GM12865 (cell line): ENCODE data around the gene AK2.

Source experiments
- DNase-seq: peaks from one replicate; pipeline ENCODE4 v3.0.0; 2010; ENCODE audit warnings: low read depth
- H3K4me3 ChIP-seq: 2 replicates; pipeline ENCODE4 v1.5.1; 2011; ENCODE audit warnings: mild to moderate bottlenecking, low read depth, low read length, control low read depth
- TF ChIP-seq, protein P1 (sequence below): IDR thresholded peaks from 2 replicates; pipeline ENCODE4 v1.5.1; 2011; ENCODE audit warnings: low read length, control low read depth, low read depth, inconsistent platforms; ENCODE audit not compliant: insufficient read depth; ENCODE audit errors: missing control alignments

The AK2 gene

DNA sequence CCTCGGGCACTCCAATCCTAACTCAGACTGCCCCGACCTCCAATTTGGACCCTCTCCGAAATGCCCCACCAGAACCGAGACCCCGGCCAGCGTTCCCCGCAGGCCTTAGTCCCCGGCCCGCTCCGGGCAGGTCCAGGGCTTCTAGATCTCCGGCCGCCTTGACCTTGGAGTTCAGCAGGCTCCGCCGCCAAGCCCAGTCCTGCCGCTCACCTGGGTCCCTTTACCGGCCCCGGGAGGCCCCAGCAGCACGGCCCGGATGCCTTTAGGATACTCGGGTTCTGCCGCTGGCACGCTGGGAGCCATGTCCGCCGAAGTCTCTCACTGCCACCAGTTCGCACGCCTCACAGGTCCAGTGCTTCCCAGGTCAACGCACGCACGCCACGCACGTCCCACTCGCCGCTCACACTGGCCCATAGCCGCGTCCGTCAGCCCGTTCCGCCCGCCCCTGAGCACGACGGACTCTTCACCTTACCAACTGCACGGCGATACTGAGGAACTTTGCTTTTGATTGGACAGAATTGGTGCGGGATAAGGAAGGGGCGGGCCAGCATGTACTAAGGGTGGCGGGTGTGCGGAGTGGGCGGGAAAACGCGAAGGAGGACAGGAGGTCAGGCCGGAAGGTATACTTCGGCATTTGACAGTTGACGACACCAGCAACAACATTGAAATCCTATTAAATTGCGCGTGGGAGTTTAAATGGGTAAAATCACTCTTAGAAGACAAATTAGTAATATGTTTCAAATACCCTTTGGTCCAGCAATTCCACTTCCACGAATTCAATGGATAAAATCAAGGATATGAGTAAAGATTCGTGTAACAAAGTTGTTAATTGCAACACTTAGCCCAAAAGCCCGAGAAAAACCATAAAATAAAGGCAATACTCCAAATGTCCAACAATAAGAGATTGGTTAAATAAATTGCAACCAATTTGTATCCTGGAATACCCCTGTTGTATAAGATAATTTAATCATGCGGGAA lies at the start of gene AK2:
TSS of gene AK2 (minus strand) at position 358 of the 978 bp plus-strand sequence. CDS start at position 303, 55 bp downstream.
- peak within 1 kb of the TSS; percentile 91 for H3K4me3 ChIP-seq
- DNase-seq, result peak; percentile 99
- TF ChIP-seq, protein P1, sequence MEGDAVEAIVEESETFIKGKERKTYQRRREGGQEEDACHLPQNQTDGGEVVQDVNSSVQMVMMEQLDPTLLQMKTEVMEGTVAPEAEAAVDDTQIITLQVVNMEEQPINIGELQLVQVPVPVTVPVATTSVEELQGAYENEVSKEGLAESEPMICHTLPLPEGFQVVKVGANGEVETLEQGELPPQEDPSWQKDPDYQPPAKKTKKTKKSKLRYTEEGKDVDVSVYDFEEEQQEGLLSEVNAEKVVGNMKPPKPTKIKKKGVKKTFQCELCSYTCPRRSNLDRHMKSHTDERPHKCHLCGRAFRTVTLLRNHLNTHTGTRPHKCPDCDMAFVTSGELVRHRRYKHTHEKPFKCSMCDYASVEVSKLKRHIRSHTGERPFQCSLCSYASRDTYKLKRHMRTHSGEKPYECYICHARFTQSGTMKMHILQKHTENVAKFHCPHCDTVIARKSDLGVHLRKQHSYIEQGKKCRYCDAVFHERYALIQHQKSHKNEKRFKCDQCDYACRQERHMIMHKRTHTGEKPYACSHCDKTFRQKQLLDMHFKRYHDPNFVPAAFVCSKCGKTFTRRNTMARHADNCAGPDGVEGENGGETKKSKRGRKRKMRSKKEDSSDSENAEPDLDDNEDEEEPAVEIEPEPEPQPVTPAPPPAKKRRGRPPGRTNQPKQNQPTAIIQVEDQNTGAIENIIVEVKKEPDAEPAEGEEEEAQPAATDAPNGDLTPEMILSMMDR, result no peak

DNA sequence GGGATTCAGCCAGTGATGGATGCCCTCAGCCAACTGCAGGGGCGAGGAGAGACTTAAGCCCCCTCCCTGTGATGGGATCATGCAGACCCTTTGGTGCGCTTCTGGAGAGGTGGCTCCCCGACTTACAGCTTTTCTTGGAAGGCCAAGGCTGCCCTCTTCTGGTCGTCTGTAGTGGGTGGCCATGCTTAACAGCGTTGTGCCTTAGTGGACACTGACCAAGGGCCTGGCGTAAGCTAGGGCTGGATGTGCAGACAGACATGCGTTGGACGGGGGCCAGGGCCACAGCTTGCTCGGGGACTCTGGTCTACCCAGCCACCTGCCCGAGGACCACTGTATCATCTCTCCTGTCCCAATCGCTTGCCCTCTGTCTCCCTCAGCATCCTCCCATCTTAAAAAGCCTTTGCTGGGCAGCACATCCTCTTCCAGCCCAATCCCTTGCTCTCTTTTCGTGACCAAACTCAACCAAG lies 49.7 kb upstream of the AK2 start:
- DNase-seq, result peak; percentile 76
- TF ChIP-seq, protein P1, result peak; percentile 74
- H3K4me3 ChIP-seq, result no peak overlapping the region

DNA sequence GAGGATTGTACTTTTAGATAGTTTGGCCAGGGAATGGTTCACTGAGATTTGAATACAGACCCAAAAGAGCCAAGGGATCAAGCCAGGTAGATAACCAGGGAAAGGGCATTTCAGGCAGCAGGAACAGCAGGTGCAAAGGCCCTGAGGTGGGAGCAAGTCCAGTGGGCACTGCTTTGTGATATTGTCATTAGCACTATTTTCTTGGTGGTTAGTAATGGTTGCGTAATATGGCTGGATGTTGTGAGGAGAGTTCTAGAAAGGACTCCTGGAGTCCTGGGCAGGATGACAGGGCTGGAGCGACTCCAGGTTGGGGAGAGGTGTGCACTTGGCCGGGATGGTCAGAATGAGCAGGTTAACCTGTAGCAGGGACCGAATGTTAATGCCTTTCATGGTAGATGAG lies 48.6 kb upstream of the AK2 start:
- DNase-seq, result no peak
- H3K4me3 ChIP-seq, result no peak overlapping the region
- TF ChIP-seq, protein P1, result no peak

DNA sequence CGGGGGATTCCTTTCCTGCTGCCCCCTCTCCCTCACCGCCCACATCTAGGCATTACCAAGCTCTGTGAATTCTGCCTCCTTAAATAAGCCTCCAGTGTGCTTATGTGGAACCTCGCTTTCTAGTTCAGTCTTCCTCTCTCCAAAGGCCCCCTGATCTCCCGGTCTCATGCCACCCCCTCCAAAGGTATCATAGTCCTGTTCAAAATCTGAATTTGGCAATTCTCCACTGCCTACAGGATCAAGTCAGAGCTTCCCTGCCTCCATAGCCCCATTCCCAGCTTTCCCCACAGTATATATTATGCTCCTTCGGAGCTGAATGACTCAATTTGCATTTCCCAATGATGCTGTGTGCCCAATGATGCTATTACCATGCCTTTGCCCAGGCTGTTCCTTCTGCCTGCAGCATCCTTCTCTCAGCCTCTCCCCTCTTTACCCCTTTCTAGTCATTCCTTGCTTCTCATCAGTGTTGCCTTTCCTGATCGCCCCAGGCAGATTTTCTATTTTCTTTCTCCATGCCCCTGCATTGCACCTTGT lies 46.0 kb upstream of the AK2 start:
- DNase-seq, result no peak
- TF ChIP-seq, protein P1, result no peak
- no peak overlapping the region for H3K4me3 ChIP-seq

DNA sequence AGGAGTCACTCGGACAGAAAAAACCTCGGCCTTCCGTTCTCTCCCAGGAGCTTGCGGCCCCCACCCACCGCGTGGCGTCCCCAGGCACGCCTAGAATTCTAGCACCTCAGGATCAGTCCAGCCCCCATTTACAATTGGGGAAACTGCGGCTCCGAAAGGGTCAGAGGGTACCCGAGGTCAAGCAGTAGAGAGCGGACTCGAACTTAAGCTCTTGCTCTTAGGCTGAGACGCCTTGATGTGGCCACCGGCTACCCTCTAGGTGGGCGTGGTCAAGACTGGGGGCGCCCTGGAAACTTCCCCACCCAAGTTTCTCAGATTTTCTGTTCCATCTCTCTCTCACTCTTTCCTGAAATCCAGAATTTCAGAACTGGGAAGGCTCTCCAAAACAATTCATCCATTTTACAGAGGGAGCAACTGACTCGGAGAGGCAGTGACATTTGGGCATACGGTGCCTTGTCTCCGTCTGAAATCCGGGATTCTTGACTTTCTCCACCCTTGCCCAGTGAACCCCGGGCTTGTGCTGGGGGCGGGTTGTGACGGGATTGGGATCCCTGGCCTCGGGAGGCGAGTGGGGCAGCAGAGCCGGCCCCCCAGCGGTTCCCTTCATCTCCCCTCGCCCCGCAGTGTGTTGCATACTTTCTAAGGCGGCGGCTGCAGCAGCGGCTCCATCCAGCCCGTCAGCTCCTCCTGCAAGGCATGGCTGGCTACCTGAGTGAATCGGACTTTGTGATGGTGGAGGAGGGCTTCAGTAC lies 45.0 kb upstream of the AK2 start:
- DNase-seq, result no peak
- TF ChIP-seq, protein P1, result no peak
- H3K4me3 ChIP-seq, result peak overlapping the region; percentile 61

DNA sequence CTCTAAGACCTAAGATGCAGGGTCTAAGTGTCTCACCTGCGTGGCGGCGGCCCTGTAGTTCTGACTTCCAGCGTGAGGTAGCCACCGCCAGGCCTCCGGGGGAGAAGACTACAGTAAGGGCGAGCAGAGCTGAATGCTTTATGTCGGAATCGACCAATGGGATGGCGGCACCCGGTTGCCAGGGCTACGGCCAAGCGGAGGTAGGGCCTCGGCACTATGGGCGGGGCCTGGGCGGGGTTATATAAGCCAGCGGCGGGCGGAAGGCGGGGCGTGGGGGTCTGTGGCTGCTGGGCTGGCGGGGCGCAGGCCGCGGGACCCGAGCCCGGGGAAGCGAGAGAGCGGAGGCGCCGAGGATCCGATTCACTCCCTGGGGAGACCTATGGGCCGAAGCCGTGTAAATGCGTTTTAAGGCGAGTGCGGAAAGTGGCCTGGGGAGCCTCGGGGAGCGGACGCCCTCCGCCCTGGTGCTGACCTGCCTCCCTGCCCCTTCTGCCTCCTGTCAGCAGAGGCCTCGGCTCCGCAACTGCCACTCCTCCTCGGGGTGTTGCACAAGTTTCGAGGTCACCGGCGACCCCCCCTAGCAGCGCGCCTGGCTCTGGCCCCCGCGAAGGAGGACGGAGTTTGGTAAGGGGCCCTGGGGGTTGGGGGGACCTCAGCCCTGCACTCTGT lies 44.3 kb upstream of the AK2 start, which contains the start of gene AZIN2:
TSS of gene AZIN2 (plus strand) at position 269 of the 669 bp plus-strand sequence. CDS start 1,097 bp downstream, outside the sequence.
- TF ChIP-seq, protein P1, result no peak
- peak within 1 kb of the TSS; percentile 61 for H3K4me3 ChIP-seq
- DNase-seq, result peak; percentile 95
